ENCODE measurements around the gene FSIP1.

FSIP1 gene

GRCh38 chr15:39704689-39705088, 78.0 kb downstream of the FSIP1 start:
- no peak for DNase-seq (ENCODE audit: low read depth)
- TF ChIP-seq CTCF (IDR thresholded peaks at IDR 0.05; ENCODE audit: control insufficient read depth, extremely low read depth, insufficient read depth): no peak
- no peak overlapping the region for H3K4me3 ChIP-seq (ENCODE audit: low read depth, low read length)

GRCh38 chr15:39704235-39704634, 78.4 kb downstream of the FSIP1 start:
- no peak overlapping the region for H3K4me3 ChIP-seq (ENCODE audit: low read depth, low read length)
- no peak for DNase-seq (ENCODE audit: low read depth)

GRCh38 chr15:39701988-39702387, 80.7 kb downstream of the FSIP1 start:
- no peak overlapping the region for H3K4me3 ChIP-seq (ENCODE audit: low read depth, low read length)
- TF ChIP-seq CTCF (IDR thresholded peaks at IDR 0.05; ENCODE audit: control insufficient read depth, extremely low read depth, insufficient read depth): no peak
- DNase-seq (ENCODE audit: low read depth): no peak

More at GRCh38 chr15:39704235-39704634, 78.4 kb downstream of the FSIP1 start:
- no peak for TF ChIP-seq CTCF (IDR thresholded peaks at IDR 0.05; ENCODE audit: control insufficient read depth, extremely low read depth, insufficient read depth)

- DNase-seq (ENCODE audit: low read depth): no peak
- TF ChIP-seq CTCF (IDR thresholded peaks at IDR 0.05; ENCODE audit: control insufficient read depth, extremely low read depth, insufficient read depth): no peak
- H3K4me3 ChIP-seq (ENCODE audit: low read depth, low read length): no peak overlapping the region
Measured at GRCh38 chr15:39700375-39700700, 82.3 kb downstream of the FSIP1 start.

GRCh38 chr15:39699516-39700374, 82.9 kb downstream of the FSIP1 start:
- H3K4me3 ChIP-seq (ENCODE audit: low read depth, low read length): no peak overlapping the region
- TF ChIP-seq CTCF (IDR thresholded peaks at IDR 0.05; ENCODE audit: control insufficient read depth, extremely low read depth, insufficient read depth): no peak
- DNase-seq (ENCODE audit: low read depth): no peak

- no peak for DNase-seq (ENCODE audit: low read depth)
- TF ChIP-seq CTCF (IDR thresholded peaks at IDR 0.05; ENCODE audit: control insufficient read depth, extremely low read depth, insufficient read depth): no peak
- no peak overlapping the region for H3K4me3 ChIP-seq (ENCODE audit: low read depth, low read length)
Measured at GRCh38 chr15:39698444-39699390, 83.9 kb downstream of the FSIP1 start.

Data from LNCaP clone FGC (cell line).